Right lobe of liver (tissue), 4 donors: ENCODE measurements around the gene ELOVL2.

ENCODE experiments used
- CTCF ChIP-seq, 4 donors: fragments of 200-600 bp in 3 of 4; fragments of 450-650 bp in 1 of 4; IDR thresholded peaks; one replicate each; pipeline versions ENCODE4 v1.5.1 to v1.8.0; 2016 to 2022; ENCODE audit warnings: antibody characterized with exemption in 4 of 4, mild to moderate bottlenecking in 2 of 4
- POLR2A ChIP-seq: fragments of 450-650 bp; IDR thresholded peaks from one replicate; pipeline ENCODE4 v1.6.1; 2017; ENCODE audit warnings: antibody characterized with exemption, mild to moderate bottlenecking
- donor health status: DM: no; HTN: no; CAD: no.
- donor health status: DM: no; HTN: no; CAD: no.
- donor health status: DM: no; HTN: yes; CAD: no.

- TF ChIP-seq CTCF (IDR thresholded peaks at IDR 0.05) (no peak), POLR2A (no peak)
Measured at GRCh38 chr6:10995114-10995707, 48.9 kb downstream of the ELOVL2 start.
